ENCODE data around the gene POU2F1. TPM values are rescaled to one million over a fixed set of nuclear protein-coding genes. Genes with fewer than 3 reads are reported as not detected.

The POU2F1 gene
- total RNA-seq, 2 donors from 2014 or later = 48.6 to 49.4 TPM

- Mint-ChIP-seq H3K9me3 (no peaks in the 10 kb centered on the region), H3K36me3 (ENCODE audit: low read depth) (peaks cover 21% of the 10 kb centered on the region), H3K27ac (peak overlapping the region; percentile 35), H3K4me1 (peaks cover 14% of the 10 kb centered on the region), H3K4me3 (no peak overlapping the region), H3K27me3 (ENCODE audit: insufficient read depth) (peaks cover 44% of the 10 kb centered on the region)
- Histone ChIP-seq H3K36me3 (ENCODE audit: control insufficient read depth, insufficient read depth, low read length) (peaks cover 3% of the 10 kb centered on the region), H3K4me1 (ENCODE audit: control insufficient read depth, insufficient read depth, low read length) (no peaks in the 10 kb centered on the region), H3K9me3 (ENCODE audit: control insufficient read depth, low read length) (peaks cover 14% of the 10 kb centered on the region), H3K27ac (ENCODE audit: low read depth, low read length) (no peak overlapping the region), H3K9ac (ENCODE audit: extremely low read depth, low read length, poor library complexity, severe bottlenecking) (no peak overlapping the region), H3K27me3 (ENCODE audit: control insufficient read depth, insufficient read depth, low read length, poor library complexity, severe bottlenecking) (peaks cover 54% of the 10 kb centered on the region), H3K4me3 (ENCODE audit: low read length) (no peak overlapping the region)
- WGBS, 2 experiments (ENCODE audit: insufficient coverage in 1 of 2, insufficient read length in 1 of 2) = 14% methylated on average over 1 of the region's 1 CpG; no CpG with 5 or more reads in 1 of the 2 experiments
- TF ChIP-seq CTCF (conservative IDR thresholded peaks at IDR 0.05) = no peak
- no peak for DNase-seq
Measured at GRCh38 chr1:167345386-167345733, 124.7 kb downstream of the POU2F1 start.

- H3K27me3 Mint-ChIP-seq (ENCODE audit: insufficient read depth) = no peaks in the 10 kb centered on the region
- H3K36me3 Mint-ChIP-seq (ENCODE audit: low read depth) = peaks cover 9% of the 10 kb centered on the region
- Histone ChIP-seq H3K4me3 (ENCODE audit: low read length) (no peak overlapping the region), H3K9ac (ENCODE audit: extremely low read depth, low read length, poor library complexity, severe bottlenecking) (no peak overlapping the region), H3K9me3 (ENCODE audit: control insufficient read depth, low read length) (peaks cover 20% of the 10 kb centered on the region), H3K4me1 (ENCODE audit: control insufficient read depth, insufficient read depth, low read length) (no peaks in the 10 kb centered on the region), H3K27me3 (ENCODE audit: control insufficient read depth, insufficient read depth, low read length, poor library complexity, severe bottlenecking) (no peaks in the 10 kb centered on the region), H3K27ac (ENCODE audit: low read depth, low read length) (no peak overlapping the region), H3K36me3 (ENCODE audit: control insufficient read depth, insufficient read depth, low read length) (no peaks in the 10 kb centered on the region)
- peaks cover 10% of the 10 kb centered on the region for H3K4me1 Mint-ChIP-seq
- H3K4me3 Mint-ChIP-seq = no peak overlapping the region
- H3K27ac Mint-ChIP-seq = no peak overlapping the region
- 95% methylated on average over 4 of the region's 6 CpGs; no CpG with 5 or more reads in 1 of the 2 experiments for WGBS, 2 experiments (ENCODE audit: insufficient coverage in 1 of 2, insufficient read length in 1 of 2)
- H3K9me3 Mint-ChIP-seq = peaks cover 7% of the 10 kb centered on the region
- no peak for TF ChIP-seq CTCF (conservative IDR thresholded peaks at IDR 0.05)
- no peak for DNase-seq
Measured at GRCh38 chr1:167357305-167357704, 136.6 kb downstream of the POU2F1 start.

GRCh38 chr1:167359295-167359694 lies 138.6 kb downstream of the POU2F1 start:
- Histone ChIP-seq H3K27ac (ENCODE audit: low read depth, low read length) (no peak overlapping the region), H3K4me3 (ENCODE audit: low read length) (no peak overlapping the region), H3K36me3 (ENCODE audit: control insufficient read depth, insufficient read depth, low read length) (no peaks in the 10 kb centered on the region), H3K4me1 (ENCODE audit: control insufficient read depth, insufficient read depth, low read length) (no peaks in the 10 kb centered on the region), H3K27me3 (ENCODE audit: control insufficient read depth, insufficient read depth, low read length, poor library complexity, severe bottlenecking) (no peaks in the 10 kb centered on the region), H3K9ac (ENCODE audit: extremely low read depth, low read length, poor library complexity, severe bottlenecking) (no peak overlapping the region), H3K9me3 (ENCODE audit: control insufficient read depth, low read length) (peaks cover 13% of the 10 kb centered on the region)
- no peak for DNase-seq
- no peak overlapping the region for H3K4me3 Mint-ChIP-seq
- peaks cover 7% of the 10 kb centered on the region for H3K9me3 Mint-ChIP-seq
- H3K36me3 Mint-ChIP-seq (ENCODE audit: low read depth) = peaks cover 9% of the 10 kb centered on the region
- TF ChIP-seq CTCF (conservative IDR thresholded peaks at IDR 0.05) = no peak
- peaks cover 3% of the 10 kb centered on the region for H3K4me1 Mint-ChIP-seq
- H3K27ac Mint-ChIP-seq = no peak overlapping the region
- no peaks in the 10 kb centered on the region for H3K27me3 Mint-ChIP-seq (ENCODE audit: insufficient read depth)
- 82 to 92% methylated on average over 2 to 4 of the region's 4 CpGs for WGBS, 2 experiments (ENCODE audit: insufficient coverage in 1 of 2, insufficient read length in 1 of 2)

Measured in endodermal cell (in vitro differentiated cells).